ENCODE measurements around the gene CCDC33.

The CCDC33 gene

DNA sequence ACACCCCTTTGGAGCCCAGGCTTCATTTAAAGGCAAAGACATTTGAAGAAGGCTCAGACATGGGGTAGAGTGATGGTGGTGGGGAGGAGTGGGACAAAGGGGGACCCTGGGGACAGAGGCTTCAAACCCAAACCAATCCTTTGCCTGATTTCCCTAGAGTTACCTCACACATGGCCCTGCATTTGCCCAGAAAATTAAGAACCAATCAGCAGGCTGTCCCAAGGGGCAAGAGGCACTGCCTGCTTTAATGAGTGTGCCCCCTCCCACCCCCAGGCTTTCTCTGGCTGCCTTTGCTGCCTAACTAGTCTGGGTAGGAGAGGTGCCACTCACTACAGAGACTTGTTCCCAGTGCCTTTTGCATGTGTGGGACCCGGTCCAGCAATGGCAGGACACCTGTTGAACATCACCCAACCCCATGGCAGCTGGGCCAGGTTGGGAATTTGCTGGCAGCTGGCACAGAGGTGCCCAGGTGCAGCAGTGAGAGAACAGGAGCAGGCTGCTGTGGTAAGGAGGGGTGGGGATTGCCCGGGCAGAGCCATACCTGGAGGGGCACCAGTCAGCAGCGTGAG is 38.4 kb downstream of the CCDC33 start:
- no peaks in the 10 kb centered on the region for H3K36me3 ChIP-seq

DNA sequence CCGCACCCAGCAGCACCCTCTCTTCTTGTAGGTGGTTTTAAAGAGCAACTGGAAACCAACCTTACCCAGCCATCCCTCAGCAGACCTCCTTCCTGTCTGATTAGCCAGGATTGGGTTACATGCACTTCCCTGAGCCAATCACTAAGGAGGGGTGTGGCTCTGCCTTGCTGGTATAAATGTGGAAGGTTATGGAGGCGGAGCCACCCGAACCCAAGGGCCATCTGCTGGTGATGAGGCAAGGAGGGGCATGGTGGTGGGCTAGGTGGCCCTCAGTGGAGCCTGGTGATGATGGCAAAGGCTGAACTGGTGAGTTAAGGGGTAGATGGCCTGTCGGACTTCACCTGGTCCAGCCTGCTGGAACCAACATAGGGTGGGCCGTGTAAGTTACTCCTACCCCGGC is 39.8 kb downstream of the CCDC33 start:
- Histone ChIP-seq H3K4me1 (ENCODE audit: control insufficient read depth in 1 of 2, insufficient read depth in 1 of 2, low read depth in 1 of 2, low read length in 1 of 2) (no peaks in the 10 kb centered on the region), H3K36me3 (no peaks in the 10 kb centered on the region), H3K27ac (no peak overlapping the region), H3K4me3 (ENCODE audit: low read depth in 1 of 2, low read length in 1 of 2) (no peak overlapping the region), H3K9me3 (no peaks in the 10 kb centered on the region), H3K27me3 (peaks cover 33% of the 10 kb centered on the region)
- TF ChIP-seq, protein P1, sequence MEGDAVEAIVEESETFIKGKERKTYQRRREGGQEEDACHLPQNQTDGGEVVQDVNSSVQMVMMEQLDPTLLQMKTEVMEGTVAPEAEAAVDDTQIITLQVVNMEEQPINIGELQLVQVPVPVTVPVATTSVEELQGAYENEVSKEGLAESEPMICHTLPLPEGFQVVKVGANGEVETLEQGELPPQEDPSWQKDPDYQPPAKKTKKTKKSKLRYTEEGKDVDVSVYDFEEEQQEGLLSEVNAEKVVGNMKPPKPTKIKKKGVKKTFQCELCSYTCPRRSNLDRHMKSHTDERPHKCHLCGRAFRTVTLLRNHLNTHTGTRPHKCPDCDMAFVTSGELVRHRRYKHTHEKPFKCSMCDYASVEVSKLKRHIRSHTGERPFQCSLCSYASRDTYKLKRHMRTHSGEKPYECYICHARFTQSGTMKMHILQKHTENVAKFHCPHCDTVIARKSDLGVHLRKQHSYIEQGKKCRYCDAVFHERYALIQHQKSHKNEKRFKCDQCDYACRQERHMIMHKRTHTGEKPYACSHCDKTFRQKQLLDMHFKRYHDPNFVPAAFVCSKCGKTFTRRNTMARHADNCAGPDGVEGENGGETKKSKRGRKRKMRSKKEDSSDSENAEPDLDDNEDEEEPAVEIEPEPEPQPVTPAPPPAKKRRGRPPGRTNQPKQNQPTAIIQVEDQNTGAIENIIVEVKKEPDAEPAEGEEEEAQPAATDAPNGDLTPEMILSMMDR (IDR thresholded peaks at IDR 0.05), result no peak

More for the DNA sequence above, 38.4 kb downstream of the CCDC33 start:
- Histone ChIP-seq H3K4me3 (ENCODE audit: low read depth in 1 of 2, low read length in 1 of 2) (no peak overlapping the region), H3K27ac (no peak overlapping the region), H3K4me1 (ENCODE audit: control insufficient read depth in 1 of 2, insufficient read depth in 1 of 2, low read depth in 1 of 2, low read length in 1 of 2) (no peaks in the 10 kb centered on the region), H3K9me3 (no peaks in the 10 kb centered on the region), H3K27me3 (peaks cover 44% of the 10 kb centered on the region)
- TF ChIP-seq, protein P1 (IDR thresholded peaks at IDR 0.05), result no peak

DNA sequence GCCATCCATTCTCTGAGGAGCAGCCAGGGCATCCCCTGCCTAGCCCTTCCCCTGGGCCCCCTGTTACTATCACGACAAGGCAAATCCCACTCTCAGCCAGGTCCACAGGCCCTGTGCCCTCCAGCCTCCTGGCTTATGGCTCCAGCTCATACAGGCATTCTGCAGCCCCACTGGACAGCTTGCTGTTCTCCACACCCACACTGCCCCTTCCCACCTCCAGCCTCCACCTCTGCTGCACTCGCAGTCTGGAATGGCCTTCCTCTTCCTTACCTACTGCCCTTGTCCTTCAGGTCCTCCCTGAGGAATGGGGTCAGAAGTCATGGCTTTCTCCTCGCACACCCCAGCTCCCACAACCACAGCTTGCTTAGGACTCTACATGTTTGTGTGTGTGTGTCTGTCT is 40.4 kb downstream of the CCDC33 start:
- peaks cover 30% of the 10 kb centered on the region for H3K27me3 ChIP-seq
- H3K36me3 ChIP-seq, result no peaks in the 10 kb centered on the region
- H3K9me3 ChIP-seq, result no peaks in the 10 kb centered on the region
- H3K4me1 ChIP-seq (ENCODE audit: control insufficient read depth in 1 of 2, insufficient read depth in 1 of 2, low read depth in 1 of 2, low read length in 1 of 2), result no peaks in the 10 kb centered on the region
- H3K27ac ChIP-seq, result no peak overlapping the region
- H3K4me3 ChIP-seq (ENCODE audit: low read depth in 1 of 2, low read length in 1 of 2), result no peak overlapping the region
- TF ChIP-seq, protein P1 (IDR thresholded peaks at IDR 0.05), result no peak

DNA sequence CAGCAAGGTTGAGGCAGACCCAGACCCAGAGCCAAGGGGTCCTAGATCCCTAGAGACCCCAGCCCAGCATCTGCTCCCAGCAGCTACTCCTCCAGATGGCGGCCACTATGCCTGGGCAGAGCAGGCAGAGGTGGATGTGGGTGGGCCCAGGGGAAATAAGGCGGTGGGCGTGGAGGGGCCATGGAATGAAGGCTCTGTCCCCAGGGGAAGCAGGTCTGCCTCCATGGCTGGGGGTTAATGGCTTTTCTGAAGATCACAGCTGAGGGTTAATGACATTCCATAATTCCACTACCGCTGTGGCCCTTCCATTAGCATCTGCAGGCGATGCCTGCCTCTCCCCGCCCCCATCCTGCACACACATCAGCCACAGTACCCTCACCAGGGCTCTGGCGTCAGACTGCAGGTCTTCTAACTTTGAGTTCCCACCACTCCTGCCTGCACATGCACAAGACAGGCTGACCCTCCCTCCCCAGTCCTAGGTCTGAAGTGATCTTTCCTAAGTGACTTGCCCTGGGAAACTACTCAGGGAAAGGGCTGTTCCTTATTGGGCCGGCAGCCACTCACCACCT is 41.2 kb downstream of the CCDC33 start:
- Histone ChIP-seq H3K27ac (no peak overlapping the region), H3K4me1 (ENCODE audit: control insufficient read depth in 1 of 2, insufficient read depth in 1 of 2, low read depth in 1 of 2, low read length in 1 of 2) (no peaks in the 10 kb centered on the region), H3K9me3 (no peaks in the 10 kb centered on the region), H3K36me3 (no peaks in the 10 kb centered on the region), H3K4me3 (ENCODE audit: low read depth in 1 of 2, low read length in 1 of 2) (no peak overlapping the region), H3K27me3 (peaks cover 27% of the 10 kb centered on the region)
- TF ChIP-seq, protein P1 (IDR thresholded peaks at IDR 0.05), result no peak

DNA sequence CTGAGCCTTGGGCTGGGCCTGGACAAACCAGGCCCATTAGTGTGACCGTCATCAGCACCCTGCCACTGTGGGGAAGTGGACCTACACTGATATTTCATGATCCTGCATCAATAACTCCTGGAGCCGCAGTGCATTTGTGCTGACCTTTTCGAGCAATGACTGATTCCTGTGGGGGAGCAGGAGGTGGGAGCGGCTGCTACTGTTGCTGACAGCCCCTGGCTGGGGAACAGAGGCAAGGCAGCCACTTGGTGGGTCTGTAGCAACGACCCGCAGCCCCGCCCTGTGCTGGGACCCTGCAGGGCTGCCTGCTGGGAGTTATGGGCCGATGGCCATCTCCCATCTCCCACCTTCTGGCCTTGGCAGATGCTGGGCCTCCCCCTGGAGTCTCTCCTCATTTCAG is 42.1 kb downstream of the CCDC33 start:
- H3K27me3 ChIP-seq, result peaks cover 27% of the 10 kb centered on the region
- TF ChIP-seq, protein P1 (IDR thresholded peaks at IDR 0.05), result no peak
- H3K27ac ChIP-seq, result no peak overlapping the region
- H3K9me3 ChIP-seq, result no peaks in the 10 kb centered on the region
- H3K4me1 ChIP-seq (ENCODE audit: control insufficient read depth in 1 of 2, insufficient read depth in 1 of 2, low read depth in 1 of 2, low read length in 1 of 2), result no peaks in the 10 kb centered on the region
- no peak overlapping the region for H3K4me3 ChIP-seq (ENCODE audit: low read depth in 1 of 2, low read length in 1 of 2)
- H3K36me3 ChIP-seq, result no peaks in the 10 kb centered on the region

Measured in neutrophil (primary cell).